ENCODE results near the gene GSN. TPM values are rescaled to one million over a fixed set of nuclear protein-coding genes. Genes with fewer than 3 reads are reported as not detected.

GSN gene
- total RNA-seq, 2 donors from 2014 or later: 328 to 753 TPM

DNA sequence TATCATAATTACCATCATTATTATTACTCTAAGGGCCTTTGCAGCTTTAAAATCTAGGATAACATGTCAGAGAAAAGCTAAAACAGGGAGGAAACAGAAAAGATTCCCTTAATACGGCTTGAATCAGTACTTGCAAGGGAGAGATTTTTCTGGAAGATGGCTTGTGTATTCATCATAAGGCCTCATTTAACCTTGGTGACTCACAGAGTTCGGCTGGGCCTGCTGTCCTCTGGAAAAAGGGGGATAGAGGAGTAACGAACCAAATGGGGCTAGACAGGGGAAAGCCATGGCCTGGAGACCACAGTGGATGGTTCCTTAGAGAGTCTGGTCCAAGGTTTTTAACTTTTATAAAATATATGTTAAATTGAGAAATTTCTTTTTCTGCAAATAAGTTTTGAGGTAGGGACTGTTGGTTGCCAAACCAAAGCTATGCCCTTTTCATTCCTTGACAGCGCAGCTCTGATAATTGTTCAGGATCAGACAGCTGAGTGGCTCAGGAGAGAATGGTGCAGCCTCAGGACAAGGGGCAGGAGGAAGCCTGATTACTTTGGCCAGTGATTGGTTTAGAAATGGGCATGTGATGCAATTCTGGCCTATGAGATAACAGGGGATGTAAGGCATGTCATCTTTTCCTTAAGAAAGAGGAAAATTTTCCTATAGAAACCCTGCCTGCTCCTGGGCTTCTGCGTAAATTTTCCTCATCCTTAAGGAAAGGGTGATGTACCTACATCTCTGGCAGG, 25.6 kb upstream of the GSN start:
- intact Hi-C loops (cut with DNase I): no loop called here
- no peaks in the 10 kb centered on the region for H3K36me3 ChIP-seq (replicated peaks in 1 of 2; ENCODE audit: insufficient read depth in 1 of 2, low read depth in 2 of 2)
- H3K27ac ChIP-seq: no peak overlapping the region
- no peak for DNase-seq
- no peaks in the 10 kb centered on the region for H3K4me1 ChIP-seq
- no peak overlapping the region for H3K4me3 ChIP-seq
- no peak for ATAC-seq
- TF ChIP-seq, protein P1, sequence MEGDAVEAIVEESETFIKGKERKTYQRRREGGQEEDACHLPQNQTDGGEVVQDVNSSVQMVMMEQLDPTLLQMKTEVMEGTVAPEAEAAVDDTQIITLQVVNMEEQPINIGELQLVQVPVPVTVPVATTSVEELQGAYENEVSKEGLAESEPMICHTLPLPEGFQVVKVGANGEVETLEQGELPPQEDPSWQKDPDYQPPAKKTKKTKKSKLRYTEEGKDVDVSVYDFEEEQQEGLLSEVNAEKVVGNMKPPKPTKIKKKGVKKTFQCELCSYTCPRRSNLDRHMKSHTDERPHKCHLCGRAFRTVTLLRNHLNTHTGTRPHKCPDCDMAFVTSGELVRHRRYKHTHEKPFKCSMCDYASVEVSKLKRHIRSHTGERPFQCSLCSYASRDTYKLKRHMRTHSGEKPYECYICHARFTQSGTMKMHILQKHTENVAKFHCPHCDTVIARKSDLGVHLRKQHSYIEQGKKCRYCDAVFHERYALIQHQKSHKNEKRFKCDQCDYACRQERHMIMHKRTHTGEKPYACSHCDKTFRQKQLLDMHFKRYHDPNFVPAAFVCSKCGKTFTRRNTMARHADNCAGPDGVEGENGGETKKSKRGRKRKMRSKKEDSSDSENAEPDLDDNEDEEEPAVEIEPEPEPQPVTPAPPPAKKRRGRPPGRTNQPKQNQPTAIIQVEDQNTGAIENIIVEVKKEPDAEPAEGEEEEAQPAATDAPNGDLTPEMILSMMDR (IDR thresholded peaks at IDR 0.05): no peak
- no peak for TF ChIP-seq POLR2A (IDR thresholded peaks at IDR 0.05)
- H3K27me3 ChIP-seq: no peaks in the 10 kb centered on the region
- WGBS, 2 donors: 57 to 81% methylated on average over 5 of the region's 5 CpGs
- H3K9me3 ChIP-seq: no peaks in the 10 kb centered on the region

DNA sequence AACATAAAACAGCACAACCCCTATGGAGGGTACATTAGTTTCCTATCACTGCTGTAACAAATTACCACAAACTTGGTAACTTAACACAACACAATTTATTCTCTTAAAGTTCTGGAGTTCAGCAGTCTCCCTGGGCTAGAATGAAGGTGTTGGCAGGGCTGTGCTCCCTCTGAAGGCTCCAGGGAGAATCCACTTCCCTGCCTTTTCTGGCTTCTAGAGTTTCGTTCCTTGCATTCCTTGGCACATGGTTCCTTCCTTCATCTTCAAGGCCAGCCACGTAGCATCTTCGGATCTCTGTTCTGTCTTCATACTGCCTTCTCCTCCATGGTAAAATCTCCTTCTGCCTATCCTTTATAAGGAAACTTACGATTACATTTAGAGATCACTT, 25.0 kb upstream of the GSN start:
- no peak for TF ChIP-seq POLR2A (IDR thresholded peaks at IDR 0.05)
- TF ChIP-seq, protein P1 (IDR thresholded peaks at IDR 0.05): no peak
- H3K9me3 ChIP-seq: no peaks in the 10 kb centered on the region
- no peak for ATAC-seq
- H3K27ac ChIP-seq: no peak overlapping the region
- no peak for DNase-seq
- H3K4me1 ChIP-seq: no peaks in the 10 kb centered on the region
- no peaks in the 10 kb centered on the region for H3K36me3 ChIP-seq (replicated peaks in 1 of 2; ENCODE audit: insufficient read depth in 1 of 2, low read depth in 2 of 2)
- H3K27me3 ChIP-seq: no peaks in the 10 kb centered on the region
- no peak overlapping the region for H3K4me3 ChIP-seq
- intact Hi-C loops (cut with DNase I): no loop called here
- 87 to 93% methylated on average over 4 of the region's 4 CpGs for WGBS, 2 donors

DNA sequence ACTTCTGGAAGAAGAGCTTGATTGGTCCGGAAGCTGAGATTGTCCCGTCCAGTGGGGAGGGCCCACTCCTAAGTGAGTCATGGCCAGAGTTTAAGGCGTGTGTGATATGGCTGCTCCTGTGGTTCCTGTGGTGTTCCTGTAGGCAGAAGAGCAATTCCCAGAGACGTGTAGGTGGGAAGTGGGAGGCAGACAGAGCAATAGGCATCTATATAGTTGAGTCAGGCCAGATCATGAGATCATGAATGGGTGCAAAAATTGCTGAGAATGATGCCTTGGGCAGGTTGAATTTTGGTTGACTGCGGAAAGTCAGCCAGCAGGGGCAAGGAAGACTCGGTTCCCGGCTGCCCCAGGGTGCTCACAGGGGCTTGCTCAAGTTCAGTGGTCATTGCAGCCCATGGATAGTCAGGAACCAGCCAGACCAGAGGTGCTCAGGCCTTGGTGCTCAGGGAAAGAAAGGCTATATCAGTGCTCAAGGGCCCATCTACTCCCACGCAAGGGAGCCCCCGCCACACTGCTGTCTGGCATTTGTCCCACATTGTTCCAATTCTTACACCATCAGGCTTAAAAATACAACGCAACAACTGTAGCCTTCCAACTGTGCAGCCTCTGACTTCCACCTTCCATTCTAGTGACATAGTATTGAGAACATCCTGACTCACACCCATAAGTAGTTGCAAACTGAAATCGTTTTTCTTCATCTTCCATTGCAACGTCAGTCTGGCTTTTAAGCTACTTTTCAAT, 21.0 kb upstream of the GSN start:
- Histone ChIP-seq H3K27me3 (no peaks in the 10 kb centered on the region), H3K36me3 (replicated peaks in 1 of 2; ENCODE audit: insufficient read depth in 1 of 2, low read depth in 2 of 2) (no peaks in the 10 kb centered on the region), H3K4me1 (no peaks in the 10 kb centered on the region), H3K27ac (no peak overlapping the region), H3K4me3 (no peak overlapping the region), H3K9me3 (no peaks in the 10 kb centered on the region)
- TF ChIP-seq POLR2A (IDR thresholded peaks at IDR 0.05): no peak
- intact Hi-C loops (cut with DNase I): no loop called here
- DNase-seq (no peak), ATAC-seq (peak; percentile 30)
- whole genome bisulfite sequencing, 2 donors: 78 to 79% methylated on average over 9 to 12 of the region's 12 CpGs

DNA sequence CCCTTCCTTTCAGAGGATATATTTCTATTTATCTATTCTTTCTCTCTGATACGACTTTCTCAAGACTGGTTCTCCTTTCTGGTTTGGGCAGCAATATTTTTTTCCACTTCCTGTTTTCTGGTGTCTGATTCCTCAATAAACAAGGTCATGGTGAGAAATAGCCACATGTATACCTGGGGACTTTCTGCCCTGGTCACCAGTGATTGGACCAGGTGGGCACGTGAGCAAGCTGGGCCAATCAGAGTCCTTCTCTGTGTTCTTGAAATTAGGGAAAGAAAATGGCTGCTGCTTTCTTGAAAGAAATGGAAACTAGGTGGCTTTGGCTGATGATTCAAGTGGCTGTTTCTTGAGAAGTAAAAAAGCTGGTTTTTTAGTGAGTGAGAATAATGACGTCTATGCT, 18.4 kb upstream of the GSN start:
- no peak overlapping the region for H3K27ac ChIP-seq

More for the DNA sequence above, 18.4 kb upstream of the GSN start:
- intact Hi-C loops (cut with DNase I): no loop called here
- no peak for TF ChIP-seq POLR2A (IDR thresholded peaks at IDR 0.05)
- TF ChIP-seq, protein P1 (IDR thresholded peaks at IDR 0.05): no peak
- ATAC-seq (no peak), DNase-seq (peak in 1 of 4 donors; percentile 45)
- Histone ChIP-seq H3K36me3 (replicated peaks in 1 of 2; ENCODE audit: insufficient read depth in 1 of 2, low read depth in 2 of 2) (no peaks in the 10 kb centered on the region), H3K4me3 (no peak overlapping the region), H3K27me3 (no peaks in the 10 kb centered on the region), H3K4me1 (no peaks in the 10 kb centered on the region), H3K9me3 (no peaks in the 10 kb centered on the region)
- WGBS, 2 donors: 77 to 89% methylated on average over 3 of the region's 3 CpGs
